ENCODE results near the gene WDR93.

WDR93 gene

GRCh38 chr15:89749526-89749925 is 58.9 kb downstream of the WDR93 start:
- no peak for DNase-seq (ENCODE audit: low spot score)

DNA sequence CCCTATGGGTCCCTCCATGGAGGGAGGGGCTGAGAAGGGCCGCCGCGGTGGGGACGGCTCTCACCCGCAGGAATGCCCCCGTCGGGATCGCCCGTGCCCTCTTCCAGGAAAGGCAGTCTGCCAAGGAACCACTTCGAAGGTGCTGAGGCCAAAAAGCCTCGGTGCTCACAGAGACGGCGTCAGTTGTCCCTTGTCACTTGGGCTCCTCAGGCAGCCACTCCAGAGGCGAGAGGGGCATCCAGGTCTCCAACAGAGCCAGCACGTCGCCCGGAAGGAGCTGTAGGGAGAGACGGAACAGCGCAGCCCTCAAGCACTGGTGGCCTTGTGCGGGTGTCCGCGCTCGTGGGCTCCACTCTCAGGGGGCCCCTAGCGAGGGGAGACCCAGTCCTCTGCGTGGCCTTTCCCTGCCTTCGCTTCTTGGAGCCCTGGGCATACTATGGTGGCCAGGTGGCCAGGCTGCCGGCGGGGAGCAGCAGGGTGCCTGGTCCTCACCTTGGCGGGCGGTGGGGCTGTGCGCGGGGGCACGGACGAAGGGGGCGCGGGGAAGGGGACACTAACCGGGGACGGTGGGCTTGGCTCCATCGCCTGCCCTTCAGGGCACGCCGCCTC is 59.4 kb downstream of the WDR93 start:
- no peak for DNase-seq (ENCODE audit: low spot score)

DNA sequence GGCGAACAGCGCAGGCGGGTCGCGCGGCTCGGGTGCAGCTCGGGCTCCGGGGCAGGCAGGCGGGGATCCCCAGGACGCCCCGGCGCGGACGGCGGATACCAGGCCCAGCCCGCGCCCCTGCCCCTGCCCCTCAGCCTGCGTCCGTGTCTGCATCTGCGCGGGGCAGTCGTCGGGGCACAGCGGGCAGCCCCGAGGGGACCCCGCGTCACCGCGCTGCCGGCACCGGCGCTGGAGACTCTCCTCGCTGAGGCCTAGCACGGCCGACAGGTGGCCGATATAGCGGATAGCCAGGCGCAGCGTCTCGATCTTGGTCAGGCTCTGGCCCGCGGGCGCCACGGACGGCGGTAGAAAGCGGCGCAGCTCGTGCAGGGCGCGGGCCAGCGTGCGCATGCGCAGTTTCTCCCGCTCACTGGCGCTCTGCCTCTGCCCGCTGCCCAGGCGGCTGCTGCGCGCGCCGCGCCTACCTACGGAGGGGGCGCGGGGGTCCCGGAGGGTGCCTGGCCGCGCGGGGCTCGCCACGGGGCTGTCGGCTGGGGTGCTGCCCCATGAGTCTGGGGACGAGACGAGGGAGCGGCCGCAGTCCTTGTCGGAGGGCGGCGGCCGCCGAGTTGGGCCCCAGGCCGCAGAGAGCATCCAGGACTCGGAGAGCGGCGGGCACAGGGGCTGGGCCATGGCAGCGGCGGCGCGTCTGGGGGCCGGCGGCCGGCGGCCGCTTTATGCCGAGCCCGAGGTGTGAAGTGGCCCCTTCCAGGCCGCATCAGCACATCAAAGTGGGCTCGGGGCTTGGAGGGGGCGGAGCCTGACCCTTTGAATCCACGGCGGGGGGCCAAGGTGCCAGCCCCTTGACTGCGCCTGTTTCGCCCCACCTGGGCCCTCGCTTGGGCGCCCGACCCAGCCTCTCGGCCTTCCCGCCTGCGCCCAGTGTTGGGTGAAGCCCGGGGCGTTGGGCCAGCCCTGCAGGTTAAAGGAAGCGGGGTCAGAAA is 60.2 kb downstream of the WDR93 start, which contains the start of gene MESP1:
MESP1 (minus strand) TSS at position 690 of the 983 bp plus-strand sequence; CDS start at position 672, 18 bp downstream.
- peak; percentile 92 for DNase-seq (ENCODE audit: low spot score)

- DNase-seq (ENCODE audit: low spot score) = no peak
Measured at GRCh38 chr15:89751748-89752147, 61.1 kb downstream of the WDR93 start.

DNA sequence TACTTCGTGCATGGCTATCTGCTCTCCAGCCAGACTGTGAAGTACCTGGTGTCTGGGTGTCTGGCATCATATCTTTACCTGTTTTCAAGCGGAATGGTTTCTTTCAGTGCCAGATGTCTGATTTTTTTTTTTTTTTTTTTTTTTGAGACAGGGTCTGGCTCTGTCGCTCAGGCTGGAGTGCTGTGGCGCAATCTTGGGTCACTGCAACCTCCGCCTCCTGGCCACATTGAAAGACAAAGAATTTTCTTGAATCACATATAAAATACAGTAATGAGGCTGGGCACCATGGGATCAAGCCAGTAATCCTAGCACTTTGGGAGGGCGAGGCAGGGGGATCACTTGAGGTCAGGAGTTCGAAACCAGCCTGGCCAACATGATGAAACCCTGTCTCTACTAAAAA is 63.2 kb downstream of the WDR93 start:
- no peak for DNase-seq (ENCODE audit: low spot score)

- no peak for DNase-seq (ENCODE audit: low spot score)
Measured at GRCh38 chr15:89754361-89755154, 63.9 kb downstream of the WDR93 start.

DNA sequence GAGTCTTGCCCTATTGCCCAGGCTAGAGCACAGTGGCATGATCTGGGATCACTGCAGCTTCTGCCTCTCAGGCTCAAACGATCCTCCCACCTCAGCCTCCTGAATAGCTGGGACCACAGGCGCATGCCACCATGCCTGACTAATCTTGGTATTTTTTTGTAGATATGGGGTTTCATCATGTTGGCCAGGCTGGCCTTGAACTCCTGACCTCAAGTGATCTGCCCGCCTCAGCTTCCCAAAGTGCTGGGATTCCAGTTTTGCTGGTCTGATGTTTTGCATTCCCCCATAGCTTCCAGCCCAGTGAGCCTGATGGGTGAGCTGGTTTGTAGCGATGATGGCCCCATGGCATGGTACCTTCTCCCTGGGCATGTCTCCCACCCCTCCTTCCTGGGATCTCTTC is 65.1 kb downstream of the WDR93 start:
- DNase-seq (ENCODE audit: low spot score) = no peak

DNA sequence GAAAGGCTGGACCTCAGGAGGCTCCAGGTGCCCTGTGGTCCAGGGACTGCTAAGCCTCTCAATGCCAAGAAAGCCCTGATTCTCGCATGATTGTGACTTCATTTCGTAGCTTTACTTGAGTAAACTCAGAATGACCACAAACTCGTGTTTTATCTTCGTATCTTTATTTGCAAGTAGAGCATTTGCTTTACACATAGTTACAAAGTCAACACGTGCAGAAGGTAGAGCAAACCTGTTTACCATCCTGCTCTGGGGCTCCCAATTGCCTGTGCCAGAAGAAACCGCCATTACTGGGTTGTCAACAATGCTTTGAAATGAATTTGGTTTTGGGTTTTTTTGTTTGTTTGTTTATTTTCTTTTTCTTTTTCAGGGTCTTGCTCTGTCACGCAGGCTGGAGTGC is 66.3 kb downstream of the WDR93 start:
- no peak for DNase-seq (ENCODE audit: low spot score)

DNA sequence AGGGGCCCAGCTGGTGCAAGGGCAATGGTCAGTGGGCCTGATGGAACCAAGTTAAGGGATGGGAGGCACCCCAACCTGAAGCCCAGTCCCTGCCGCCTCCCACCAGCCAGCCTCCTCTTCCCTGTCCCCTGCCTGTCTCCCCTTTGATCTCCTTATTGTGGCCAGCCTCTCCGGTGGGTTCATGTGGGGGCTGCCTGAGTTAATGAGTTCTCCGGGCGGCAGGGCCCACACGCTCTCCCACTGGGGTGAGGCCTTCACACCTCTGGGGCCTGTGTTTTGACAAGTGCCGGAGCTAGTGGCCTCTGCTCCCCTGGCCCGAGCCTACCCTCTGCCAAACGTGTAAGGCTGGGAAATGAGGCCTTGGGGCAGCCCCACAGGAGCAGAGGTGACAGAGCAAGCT is 67.7 kb downstream of the WDR93 start:
- no peak for DNase-seq (ENCODE audit: low spot score)

DNA sequence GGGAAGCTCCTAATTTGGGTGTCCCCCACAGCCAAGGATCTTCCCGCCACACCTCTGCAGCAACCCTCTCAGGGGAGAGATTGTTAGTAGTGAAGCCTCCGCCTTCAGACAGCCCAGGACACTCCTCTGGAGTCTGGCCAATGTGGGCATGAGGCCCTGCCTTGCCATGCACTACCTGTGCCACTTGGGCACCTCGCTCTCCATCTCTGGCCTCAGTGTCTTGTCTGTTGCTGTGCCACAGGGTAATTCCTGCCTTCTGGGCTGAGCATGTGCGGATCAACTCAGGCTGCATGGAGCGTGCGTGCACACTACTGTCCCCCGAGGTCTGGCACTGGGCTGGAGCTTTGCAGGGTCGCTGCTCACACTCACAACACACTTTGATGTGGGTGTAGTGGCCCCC is 68.4 kb downstream of the WDR93 start:
- DNase-seq (ENCODE audit: low spot score) = no peak

- no peak for DNase-seq (ENCODE audit: low spot score)
Measured at GRCh38 chr15:89759835-89760234, 69.2 kb downstream of the WDR93 start.

GRCh38 chr15:89760303-89761008 is 69.8 kb downstream of the WDR93 start:
- peak; percentile 70 for DNase-seq (ENCODE audit: low spot score)

DNA sequence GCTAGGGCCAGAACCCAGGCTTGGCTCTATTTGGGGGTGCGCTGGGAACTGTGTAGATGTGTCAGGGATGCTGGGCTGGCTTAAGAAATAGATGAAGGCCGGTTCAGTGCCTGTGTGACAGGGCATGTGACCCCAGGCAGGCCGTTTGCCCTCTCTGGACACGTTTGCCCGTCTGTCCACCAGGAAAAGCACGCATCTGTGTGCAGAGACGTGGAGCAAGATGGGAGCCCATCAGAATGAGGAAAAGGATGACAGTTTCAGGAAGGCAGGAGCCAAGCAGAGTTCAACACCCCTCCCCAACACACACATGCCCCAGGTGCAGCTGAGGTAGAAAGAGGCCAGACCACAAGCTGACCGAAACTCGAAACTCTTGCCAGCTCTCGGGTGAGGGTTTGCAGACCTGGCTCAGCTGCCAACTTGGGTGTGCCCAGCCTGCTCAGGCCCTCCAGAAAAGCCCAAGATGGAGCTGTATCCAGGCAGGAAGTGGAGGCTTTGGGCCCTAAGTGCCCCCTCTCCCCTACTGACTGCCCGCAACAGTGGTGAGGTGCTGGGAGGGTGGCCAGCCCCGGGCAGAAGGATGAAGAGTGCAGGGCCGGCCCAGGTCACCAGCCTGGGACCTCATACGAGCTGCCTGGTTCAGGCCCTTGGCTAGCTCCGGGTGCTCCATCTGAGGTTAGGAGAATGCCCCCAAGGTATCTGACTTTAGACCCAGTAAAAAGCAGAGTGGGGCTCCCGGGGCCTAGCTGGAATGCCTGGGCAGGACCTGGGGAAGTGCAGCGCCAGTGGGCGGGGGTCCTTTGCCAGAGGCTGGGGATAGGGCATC is 70.6 kb downstream of the WDR93 start:
- DNase-seq (ENCODE audit: low spot score) = no peak

GRCh38 chr15:89761929-89762328 is 71.3 kb downstream of the WDR93 start:
- no peak for DNase-seq (ENCODE audit: low spot score)

- no peak for DNase-seq (ENCODE audit: low spot score)
Measured at GRCh38 chr15:89765694-89766093, 75.1 kb downstream of the WDR93 start.

DNA sequence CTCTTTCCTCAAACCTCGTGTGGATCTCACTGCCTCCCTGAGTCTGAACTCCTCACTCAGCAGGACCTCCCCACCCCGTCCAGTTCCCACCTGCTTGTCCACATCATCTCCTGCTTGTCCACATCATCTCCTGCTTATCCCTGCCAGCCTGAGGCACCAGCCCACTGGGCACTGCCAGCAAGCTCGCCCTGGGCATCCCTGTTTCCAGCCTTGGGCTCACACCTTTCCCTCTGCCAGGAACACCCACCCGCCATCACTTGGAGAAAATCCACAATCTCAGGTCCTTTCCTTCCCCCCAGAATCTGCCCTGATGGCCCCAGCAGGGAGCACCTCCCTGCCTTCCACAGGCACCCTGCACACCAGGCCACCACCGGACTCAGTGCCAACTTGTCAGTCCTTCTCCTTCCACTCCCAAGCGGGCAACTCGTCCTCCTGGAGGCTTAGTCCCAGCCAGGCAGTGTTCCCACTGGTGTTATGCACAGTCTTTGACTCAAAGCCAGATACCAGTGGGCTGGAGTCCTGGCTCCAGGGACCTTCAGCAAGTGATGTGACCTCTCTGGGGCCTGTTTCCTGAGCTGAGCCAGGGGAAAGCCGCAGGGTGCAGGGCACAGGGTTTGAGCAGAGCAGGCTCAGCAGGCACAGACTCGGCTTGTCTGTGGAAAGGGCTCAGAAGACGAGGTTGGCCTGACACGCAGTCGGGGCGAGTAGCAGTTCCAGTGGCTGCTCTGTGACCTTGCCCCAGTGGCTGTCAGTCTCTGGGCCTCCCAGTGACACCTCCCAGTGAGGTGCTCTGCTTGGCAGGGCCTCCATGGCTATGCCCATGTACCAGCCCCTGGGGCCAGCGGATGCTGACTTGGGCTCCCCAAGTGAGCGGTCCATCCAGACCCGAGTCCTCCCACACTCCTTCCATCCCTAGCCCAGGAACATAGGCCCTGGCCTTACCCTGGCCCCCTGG is 76.0 kb downstream of the WDR93 start:
- no peak for DNase-seq (ENCODE audit: low spot score)

DNA sequence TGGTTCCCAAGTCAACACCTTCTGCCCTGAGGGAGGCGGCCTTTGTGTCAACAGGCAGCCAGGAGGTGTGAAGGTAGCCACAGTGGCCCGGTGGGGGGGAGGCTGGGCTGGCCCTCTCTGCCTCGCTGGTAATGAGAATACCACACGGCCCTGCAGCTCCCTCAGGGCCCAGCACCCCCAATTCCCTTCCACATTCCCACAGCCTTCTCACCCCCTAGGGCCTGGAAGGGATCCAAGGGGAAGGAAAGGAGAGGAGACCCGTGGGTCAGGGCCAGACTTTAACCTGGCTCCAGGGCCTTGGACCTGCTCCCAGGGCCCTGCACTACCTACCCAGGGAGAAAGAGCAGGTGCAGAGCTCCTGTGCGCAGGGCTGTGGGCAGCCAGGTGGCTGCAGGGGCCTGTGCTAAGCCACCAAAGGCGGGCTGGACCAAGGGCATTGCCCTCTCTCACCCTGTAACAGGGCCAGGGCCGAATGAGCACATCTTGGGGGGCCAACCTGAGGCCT is 76.9 kb downstream of the WDR93 start:
- DNase-seq (ENCODE audit: low spot score) = no peak

GRCh38 chr15:89768071-89768500 is 77.5 kb downstream of the WDR93 start:
- no peak for DNase-seq (ENCODE audit: low spot score)

- DNase-seq (ENCODE audit: low spot score) = no peak
Measured at GRCh38 chr15:89769366-89769765, 78.8 kb downstream of the WDR93 start.

- no peak for DNase-seq (ENCODE audit: low spot score)
Measured at GRCh38 chr15:89770041-89770440, 79.4 kb downstream of the WDR93 start.
